ENCODE data around the gene BTRC.
A peak's percentile ranks its signal among the peaks of the same experiment; 100 is the strongest.

BTRC gene

DNA sequence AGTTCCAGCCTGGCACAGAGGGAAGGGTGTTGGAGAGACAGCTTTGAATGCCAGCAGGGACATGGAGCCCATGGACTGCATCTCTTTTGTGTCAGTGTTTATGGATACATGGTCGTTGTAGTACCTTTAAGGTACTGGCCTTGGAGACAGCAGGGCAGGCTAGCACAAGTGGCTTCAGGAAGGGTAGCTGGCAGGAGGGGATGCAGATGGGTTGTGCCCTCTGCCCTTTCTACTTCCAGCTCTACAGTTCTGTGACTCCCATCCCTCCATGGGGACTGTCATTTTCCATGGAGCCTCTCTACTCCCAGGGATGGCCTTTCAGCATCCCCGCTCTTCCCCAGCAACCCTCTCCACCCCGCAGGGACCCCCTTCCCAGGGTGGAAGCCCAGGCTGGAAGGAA, 209.0 kb downstream of the BTRC start:
- no peak for TF ChIP-seq CTCF (IDR thresholded peaks at IDR 0.05; ENCODE audit: low read length, missing control alignments)
- DNase-seq (ENCODE audit: low read depth) = no peak
- no peak overlapping the region for H3K4me3 ChIP-seq (replicated peaks; ENCODE audit: low read depth, low read length)

- H3K4me3 ChIP-seq (replicated peaks; ENCODE audit: low read depth, low read length) = no peak overlapping the region
- TF ChIP-seq CTCF (IDR thresholded peaks at IDR 0.05; ENCODE audit: low read length, missing control alignments) = no peak
- no peak for DNase-seq (ENCODE audit: low read depth)
Measured at GRCh38 chr10:101563497-101564040, 209.6 kb downstream of the BTRC start.

- no peak for TF ChIP-seq CTCF (IDR thresholded peaks at IDR 0.05; ENCODE audit: low read length, missing control alignments)
- no peak overlapping the region for H3K4me3 ChIP-seq (replicated peaks; ENCODE audit: low read depth, low read length)
- no peak for DNase-seq (ENCODE audit: low read depth)
Measured at GRCh38 chr10:101564490-101564991, 210.6 kb downstream of the BTRC start.

GRCh38 chr10:101565370-101565900, 211.5 kb downstream of the BTRC start:
- no peak for DNase-seq (ENCODE audit: low read depth)
- no peak for TF ChIP-seq CTCF (IDR thresholded peaks at IDR 0.05; ENCODE audit: low read length, missing control alignments)
- no peak overlapping the region for H3K4me3 ChIP-seq (replicated peaks; ENCODE audit: low read depth, low read length)

DNA sequence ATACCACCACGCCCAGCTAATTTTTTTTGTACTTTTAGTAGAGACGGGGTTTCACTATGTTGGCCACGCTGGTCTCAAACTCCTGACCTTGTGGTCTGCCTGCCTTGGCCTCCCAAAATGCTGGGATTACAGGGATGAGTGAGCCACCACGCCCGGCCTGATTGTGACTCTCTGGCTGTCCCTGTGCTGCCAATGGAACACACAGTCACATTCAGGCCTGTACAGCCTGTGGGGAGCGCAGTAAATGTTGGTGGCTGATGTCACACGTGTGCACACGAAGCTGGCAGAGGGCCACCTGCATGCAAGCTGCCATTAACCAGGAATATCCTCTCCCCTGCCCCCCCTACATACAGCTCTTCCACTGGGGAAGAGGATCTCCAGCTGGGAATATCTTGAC, 212.0 kb downstream of the BTRC start:
- H3K4me3 ChIP-seq (replicated peaks; ENCODE audit: low read depth, low read length) = no peak overlapping the region
- no peak for TF ChIP-seq CTCF (IDR thresholded peaks at IDR 0.05; ENCODE audit: low read length, missing control alignments)
- no peak for DNase-seq (ENCODE audit: low read depth)

DNA sequence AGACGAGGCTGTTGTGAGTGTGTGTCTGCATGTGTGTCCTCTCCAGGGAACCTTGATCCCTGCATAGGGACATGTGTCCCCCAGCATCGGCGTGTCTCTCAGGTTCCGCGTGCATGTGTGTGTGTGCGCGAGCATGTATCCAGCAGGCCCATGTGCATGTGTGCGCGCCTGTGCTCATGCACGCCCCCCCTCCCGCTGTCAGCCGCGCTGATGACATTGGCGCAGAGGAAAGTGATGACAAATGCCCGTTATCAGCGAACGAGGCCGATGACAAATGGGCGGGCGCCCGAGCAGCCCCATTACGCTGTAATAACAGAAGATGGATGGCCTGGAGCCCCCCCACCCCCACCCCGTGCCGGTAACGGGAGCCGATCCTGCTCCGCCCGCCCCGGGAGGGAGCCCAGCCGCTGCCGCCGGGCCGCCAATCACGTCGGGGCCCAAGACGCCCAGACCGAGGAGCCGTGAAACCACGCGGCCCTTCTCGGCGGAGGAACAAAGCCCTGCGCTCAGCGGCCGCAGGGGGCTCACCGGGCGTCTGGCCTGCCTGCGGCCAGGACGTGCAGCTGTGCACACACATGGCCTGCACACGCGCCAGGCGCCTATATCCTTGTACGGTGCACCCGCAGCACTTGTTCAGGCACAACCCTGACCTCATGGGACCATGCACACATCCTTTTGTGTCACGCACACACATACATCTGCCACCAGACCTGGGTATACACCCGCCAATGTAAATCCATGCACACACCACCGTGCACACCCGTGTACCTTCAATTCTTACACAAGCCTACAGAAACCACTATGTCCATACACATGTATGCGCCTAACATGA, 212.6 kb downstream of the BTRC start:
- no peak for TF ChIP-seq CTCF (IDR thresholded peaks at IDR 0.05; ENCODE audit: low read length, missing control alignments)
- peak; percentile 24 for DNase-seq (ENCODE audit: low read depth)
- peak overlapping the region; percentile 17 for H3K4me3 ChIP-seq (replicated peaks; ENCODE audit: low read depth, low read length)
